ENCODE data around the gene TRAF4. TPM values are rescaled to one million over a fixed set of nuclear protein-coding genes. Genes with fewer than 3 reads are reported as not detected.

TRAF4 gene
- total and polyA plus RNA-seq, 9 of the 15 experiments (the other 6 are each of a cell fraction or from before 2014, with no cell fraction given) = 2.4 to 147 (median 72.4) TPM

DNA sequence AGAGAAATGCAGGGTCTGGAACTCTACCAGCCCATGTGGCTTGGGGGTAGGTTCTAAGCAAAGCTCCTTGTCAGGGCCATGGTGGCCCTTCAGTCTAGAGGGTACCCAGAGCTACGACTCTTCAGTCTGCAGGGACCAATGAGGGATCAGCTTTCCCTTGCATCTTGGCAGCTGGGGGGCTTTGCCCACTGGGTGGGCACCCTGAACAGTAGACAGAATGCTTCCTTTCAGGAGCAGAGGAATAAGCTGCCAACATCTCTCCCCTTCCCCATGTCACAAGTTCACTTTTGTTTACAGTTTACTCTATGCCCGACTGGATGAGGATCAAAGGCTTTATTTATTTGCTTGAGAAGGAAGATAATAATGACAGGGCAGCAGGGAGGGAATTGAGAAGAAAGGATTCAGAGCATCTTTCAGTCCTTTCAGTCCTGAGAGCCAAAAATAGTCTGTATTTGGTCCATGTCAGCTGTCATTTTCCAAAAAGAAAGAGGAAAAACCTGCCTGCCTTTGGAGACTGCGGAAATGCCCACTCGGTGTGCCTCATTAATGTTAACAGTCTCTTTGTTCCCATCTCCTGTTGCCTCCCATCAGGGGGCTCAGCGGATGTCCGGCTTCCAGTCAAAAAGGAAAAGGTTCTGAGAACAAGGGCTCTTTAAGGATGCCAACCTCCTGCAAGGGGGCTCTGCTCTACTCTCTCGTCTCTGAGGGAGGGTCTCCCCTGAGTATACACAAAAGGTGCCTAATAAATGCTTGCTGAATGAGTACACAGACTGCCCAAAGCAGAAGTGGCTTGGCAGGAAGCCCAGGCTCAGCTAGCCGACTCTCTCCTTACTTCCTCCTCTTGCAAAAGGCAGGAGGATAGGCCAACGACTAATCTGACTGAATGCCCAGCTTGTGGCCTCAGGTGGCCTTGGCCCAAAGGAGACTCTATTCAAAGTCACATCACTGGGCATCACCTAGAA lies 17.1 kb downstream of the TRAF4 start (continued):
- TF ChIP-seq, protein P1, sequence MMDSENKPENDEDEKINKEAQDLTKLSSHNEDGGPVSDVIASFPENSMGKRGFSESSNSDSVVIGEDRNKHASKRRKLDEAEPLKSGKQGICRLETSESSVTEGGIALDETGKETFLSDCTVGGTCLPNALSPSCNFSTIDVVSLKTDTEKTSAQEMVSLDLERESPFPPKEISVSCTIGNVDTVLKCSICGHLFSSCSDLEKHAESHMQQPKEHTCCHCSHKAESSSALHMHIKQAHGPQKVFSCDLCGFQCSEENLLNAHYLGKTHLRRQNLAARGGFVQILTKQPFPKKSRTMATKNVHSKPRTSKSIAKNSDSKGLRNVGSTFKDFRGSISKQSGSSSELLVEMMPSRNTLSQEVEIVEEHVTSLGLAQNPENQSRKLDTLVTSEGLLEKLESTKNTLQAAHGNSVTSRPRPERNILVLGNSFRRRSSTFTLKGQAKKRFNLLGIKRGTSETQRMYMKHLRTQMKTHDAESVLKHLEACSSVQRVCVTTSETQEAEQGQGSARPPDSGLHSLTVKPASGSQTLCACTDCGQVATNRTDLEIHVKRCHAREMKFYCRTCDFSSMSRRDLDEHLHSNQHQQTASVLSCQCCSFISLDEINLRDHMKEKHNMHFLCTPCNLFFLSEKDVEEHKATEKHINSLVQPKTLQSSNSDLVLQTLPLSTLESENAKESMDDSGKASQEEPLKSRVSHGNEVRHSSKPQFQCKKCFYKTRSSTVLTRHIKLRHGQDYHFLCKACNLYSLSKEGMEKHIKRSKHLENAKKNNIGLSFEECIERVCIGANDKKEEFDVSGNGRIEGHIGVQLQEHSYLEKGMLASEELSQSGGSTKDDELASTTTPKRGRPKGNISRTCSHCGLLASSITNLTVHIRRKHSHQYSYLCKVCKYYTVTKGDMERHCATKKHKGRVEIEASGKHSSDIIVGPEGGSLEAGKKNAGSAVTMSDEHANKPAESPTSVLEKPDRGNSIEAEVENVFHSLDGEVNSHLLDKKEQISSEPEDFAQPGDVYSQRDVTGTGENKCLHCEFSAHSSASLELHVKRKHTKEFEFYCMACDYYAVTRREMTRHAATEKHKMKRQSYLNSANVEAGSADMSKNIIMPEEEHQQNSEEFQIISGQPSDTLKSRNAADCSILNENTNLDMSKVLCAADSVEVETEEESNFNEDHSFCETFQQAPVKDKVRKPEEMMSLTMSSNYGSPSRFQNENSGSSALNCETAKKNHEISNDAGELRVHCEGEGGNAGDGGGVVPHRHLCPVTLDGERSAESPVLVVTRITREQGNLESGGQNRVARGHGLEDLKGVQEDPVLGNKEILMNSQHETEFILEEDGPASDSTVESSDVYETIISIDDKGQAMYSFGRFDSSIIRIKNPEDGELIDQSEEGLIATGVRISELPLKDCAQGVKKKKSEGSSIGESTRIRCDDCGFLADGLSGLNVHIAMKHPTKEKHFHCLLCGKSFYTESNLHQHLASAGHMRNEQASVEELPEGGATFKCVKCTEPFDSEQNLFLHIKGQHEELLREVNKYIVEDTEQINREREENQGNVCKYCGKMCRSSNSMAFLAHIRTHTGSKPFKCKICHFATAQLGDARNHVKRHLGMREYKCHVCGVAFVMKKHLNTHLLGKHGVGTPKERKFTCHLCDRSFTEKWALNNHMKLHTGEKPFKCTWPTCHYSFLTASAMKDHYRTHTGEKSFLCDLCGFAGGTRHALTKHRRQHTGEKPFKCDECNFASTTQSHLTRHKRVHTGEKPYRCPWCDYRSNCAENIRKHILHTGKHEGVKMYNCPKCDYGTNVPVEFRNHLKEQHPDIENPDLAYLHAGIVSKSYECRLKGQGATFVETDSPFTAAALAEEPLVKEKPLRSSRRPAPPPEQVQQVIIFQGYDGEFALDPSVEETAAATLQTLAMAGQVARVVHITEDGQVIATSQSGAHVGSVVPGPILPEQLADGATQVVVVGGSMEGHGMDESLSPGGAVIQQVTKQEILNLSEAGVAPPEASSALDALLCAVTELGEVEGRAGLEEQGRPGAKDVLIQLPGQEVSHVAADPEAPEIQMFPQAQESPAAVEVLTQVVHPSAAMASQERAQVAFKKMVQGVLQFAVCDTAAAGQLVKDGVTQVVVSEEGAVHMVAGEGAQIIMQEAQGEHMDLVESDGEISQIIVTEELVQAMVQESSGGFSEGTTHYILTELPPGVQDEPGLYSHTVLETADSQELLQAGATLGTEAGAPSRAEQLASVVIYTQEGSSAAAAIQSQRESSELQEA (IDR thresholded peaks at IDR 0.05; ENCODE audit: low read depth) = no peak
- TF ChIP-seq L3MBTL2 (IDR thresholded peaks at IDR 0.05) (no peak), RCOR1 (IDR thresholded peaks at IDR 0.05; ENCODE audit: borderline replicate concordance in 1 of 2, low read depth in 2 of 2, low read length in 2 of 2) (no peak), EP300 (IDR thresholded peaks at IDR 0.05; ENCODE audit: low read length) (no peak), ZNF75A (CRISPR knock-in tag; IDR thresholded peaks at IDR 0.05) (no peak), PHF8 (IDR thresholded peaks at IDR 0.05; ENCODE audit: borderline replicate concordance, low read length) (no peak), SPI1 (IDR thresholded peaks at IDR 0.05; ENCODE audit: borderline replicate concordance, low read depth, low read length) (peak; percentile 49; the same call in 1 of the 2 replicates), BCL6 (CRISPR knock-in tag; IDR thresholded peaks at IDR 0.05) (no peak), ZKSCAN8 (CRISPR knock-in tag; IDR thresholded peaks at IDR 0.05) (peak; percentile 97), MEF2A (IDR thresholded peaks at IDR 0.05; ENCODE audit: control insufficient read depth, low read depth, low read length) (no peak)
- TF ChIP-seq, protein P2, sequence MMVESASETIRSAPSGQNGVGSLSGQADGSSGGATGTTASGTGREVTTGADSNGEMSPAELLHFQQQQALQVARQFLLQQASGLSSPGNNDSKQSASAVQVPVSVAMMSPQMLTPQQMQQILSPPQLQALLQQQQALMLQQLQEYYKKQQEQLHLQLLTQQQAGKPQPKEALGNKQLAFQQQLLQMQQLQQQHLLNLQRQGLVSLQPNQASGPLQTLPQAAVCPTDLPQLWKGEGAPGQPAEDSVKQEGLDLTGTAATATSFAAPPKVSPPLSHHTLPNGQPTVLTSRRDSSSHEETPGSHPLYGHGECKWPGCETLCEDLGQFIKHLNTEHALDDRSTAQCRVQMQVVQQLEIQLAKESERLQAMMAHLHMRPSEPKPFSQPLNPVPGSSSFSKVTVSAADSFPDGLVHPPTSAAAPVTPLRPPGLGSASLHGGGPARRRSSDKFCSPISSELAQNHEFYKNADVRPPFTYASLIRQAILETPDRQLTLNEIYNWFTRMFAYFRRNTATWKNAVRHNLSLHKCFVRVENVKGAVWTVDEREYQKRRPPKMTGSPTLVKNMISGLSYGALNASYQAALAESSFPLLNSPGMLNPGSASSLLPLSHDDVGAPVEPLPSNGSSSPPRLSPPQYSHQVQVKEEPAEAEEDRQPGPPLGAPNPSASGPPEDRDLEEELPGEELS (CRISPR knock-in tag; IDR thresholded peaks at IDR 0.05; ENCODE audit: borderline replicate concordance) = no peak
- TF ChIP-seq, protein P3, sequence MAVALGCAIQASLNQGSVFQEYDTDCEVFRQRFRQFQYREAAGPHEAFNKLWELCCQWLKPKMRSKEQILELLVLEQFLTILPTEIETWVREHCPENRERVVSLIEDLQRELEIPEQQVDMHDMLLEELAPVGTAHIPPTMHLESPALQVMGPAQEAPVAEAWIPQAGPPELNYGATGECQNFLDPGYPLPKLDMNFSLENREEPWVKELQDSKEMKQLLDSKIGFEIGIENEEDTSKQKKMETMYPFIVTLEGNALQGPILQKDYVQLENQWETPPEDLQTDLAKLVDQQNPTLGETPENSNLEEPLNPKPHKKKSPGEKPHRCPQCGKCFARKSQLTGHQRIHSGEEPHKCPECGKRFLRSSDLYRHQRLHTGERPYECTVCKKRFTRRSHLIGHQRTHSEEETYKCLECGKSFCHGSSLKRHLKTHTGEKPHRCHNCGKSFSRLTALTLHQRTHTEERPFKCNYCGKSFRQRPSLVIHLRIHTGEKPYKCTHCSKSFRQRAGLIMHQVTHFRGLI (CRISPR knock-in tag; IDR thresholded peaks at IDR 0.05) = no peak

Measured in K562 (cell line).